Measurements from ENCODE around the gene TNRC6C. TPM values are rescaled to one million over a fixed set of nuclear protein-coding genes. Genes with fewer than 3 reads are reported as not detected.

Gene TNRC6C
- total RNA-seq, 2 experiments from 2014 or later = 25.5 to 26.7 TPM

- ChIA-PET CTCF (interaction anchor here (0.8 to 4.9 kb wide), 30 partner anchors 9 to 841 kb away, joined by 3 to 33 read pairs (median 4); partner anchors contain the start of gene TNRC6C), POLR2A (no interaction called here)
- no peak overlapping the region for H3K4me3 Mint-ChIP-seq
- no peaks in the 10 kb centered on the region for H3K9me3 Mint-ChIP-seq
- H3K36me3 Mint-ChIP-seq (ENCODE audit: low read depth) = peaks cover 2% of the 10 kb centered on the region
- no peaks in the 10 kb centered on the region for H3K27me3 Mint-ChIP-seq
- H3K27ac Mint-ChIP-seq = no peak overlapping the region
- DNase-seq = peak; percentile 56
- H3K4me1 Mint-ChIP-seq = peaks cover 9% of the 10 kb centered on the region
Observed at GRCh38 chr17:78013683-78014467, 55.4 kb downstream of the TNRC6C start.

- Mint-ChIP-seq H3K4me3 (no peak overlapping the region), H3K4me1 (peaks cover 16% of the 10 kb centered on the region), H3K9me3 (no peaks in the 10 kb centered on the region), H3K27me3 (no peaks in the 10 kb centered on the region), H3K36me3 (ENCODE audit: low read depth) (peaks cover 2% of the 10 kb centered on the region), H3K27ac (no peak overlapping the region)
- ChIA-PET POLR2A (no interaction called here), CTCF (interaction anchor here (0.8 to 4.9 kb wide), 14 partner anchors 10 to 475 kb away, joined by 3 to 33 read pairs (median 5); no protein-coding TSS in a partner anchor)
- DNase-seq = no peak
Observed at GRCh38 chr17:78014646-78015045, 56.1 kb downstream of the TNRC6C start.

GRCh38 chr17:78016852-78017251 lies 58.3 kb downstream of the TNRC6C start:
- POLR2A ChIA-PET = interaction anchor here (0.7 kb wide), 1 partner anchor 58 kb away, joined by 3 read pairs; the partner anchor contains the start of gene TNRC6C
- H3K9me3 Mint-ChIP-seq = no peaks in the 10 kb centered on the region
- peaks cover 25% of the 10 kb centered on the region for H3K4me1 Mint-ChIP-seq
- CTCF ChIA-PET = interaction anchor here (0.8 to 1.7 kb wide), 6 partner anchors 54 to 243 kb away, joined by 3 to 7 read pairs (median 4); no protein-coding TSS in a partner anchor
- no peak for DNase-seq
- H3K36me3 Mint-ChIP-seq (ENCODE audit: low read depth) = peaks cover 5% of the 10 kb centered on the region
- no peak overlapping the region for H3K4me3 Mint-ChIP-seq
- no peak overlapping the region for H3K27ac Mint-ChIP-seq
- no peaks in the 10 kb centered on the region for H3K27me3 Mint-ChIP-seq

- H3K27me3 Mint-ChIP-seq = no peaks in the 10 kb centered on the region
- peaks cover 26% of the 10 kb centered on the region for H3K4me1 Mint-ChIP-seq
- peak overlapping the region; percentile 83 for H3K27ac Mint-ChIP-seq
- CTCF ChIA-PET = interaction anchor here (0.8 to 3.8 kb wide), 27 partner anchors 10 to 619 kb away, joined by 3 to 35 read pairs (median 4); partner anchors contain the start of genes AFMID, TK1 and TMC6
- peak overlapping the region; percentile 57 for H3K4me3 Mint-ChIP-seq
- POLR2A ChIA-PET = interaction anchor here (0.8 to 2.6 kb wide), 4 partner anchors 61 to 233 kb away, joined by 3 to 26 read pairs (median 4); partner anchors contain the start of genes TMC6 and TNRC6C
- no peak for DNase-seq
- peaks cover 6% of the 10 kb centered on the region for H3K36me3 Mint-ChIP-seq (ENCODE audit: low read depth)
- H3K9me3 Mint-ChIP-seq = no peaks in the 10 kb centered on the region
Observed at GRCh38 chr17:78019367-78019975, 61.0 kb downstream of the TNRC6C start.

- H3K36me3 Mint-ChIP-seq (ENCODE audit: low read depth) = peaks cover 6% of the 10 kb centered on the region
- ChIA-PET POLR2A (interaction anchor here (0.8 to 2.6 kb wide), 3 partner anchors 62 to 232 kb away, joined by 3 to 26 read pairs (median 3); partner anchors contain the start of genes TMC6 and TNRC6C), CTCF (interaction anchor here (0.7 to 3.8 kb wide), 25 partner anchors 8 to 590 kb away, joined by 3 to 35 read pairs (median 4); partner anchors contain the start of genes AFMID, TK1, TMC6 and TNRC6C)
- H3K4me1 Mint-ChIP-seq = peaks cover 26% of the 10 kb centered on the region
- H3K27me3 Mint-ChIP-seq = no peaks in the 10 kb centered on the region
- H3K9me3 Mint-ChIP-seq = no peaks in the 10 kb centered on the region
- peak overlapping the region; percentile 83 for H3K27ac Mint-ChIP-seq
- no peak for DNase-seq
- peak overlapping the region; percentile 57 for H3K4me3 Mint-ChIP-seq
Observed at GRCh38 chr17:78019976-78020716, 61.6 kb downstream of the TNRC6C start.

- H3K9me3 Mint-ChIP-seq = no peaks in the 10 kb centered on the region
- no peak for DNase-seq
- peak overlapping the region; percentile 83 for H3K27ac Mint-ChIP-seq
- H3K4me3 Mint-ChIP-seq = peak overlapping the region; percentile 57
- CTCF ChIA-PET = interaction anchor here (0.7 to 3.8 kb wide), 16 partner anchors 9 to 401 kb away, joined by 3 to 35 read pairs (median 6); partner anchors contain the start of genes TMC6 and TNRC6C
- POLR2A ChIA-PET = interaction anchor here (1.1 to 2.6 kb wide), 2 partner anchors 63 to 108 kb away, joined by 3 to 26 read pairs; partner anchors contain the start of genes TMC6 and TNRC6C
- peaks cover 6% of the 10 kb centered on the region for H3K36me3 Mint-ChIP-seq (ENCODE audit: low read depth)
- H3K27me3 Mint-ChIP-seq = no peaks in the 10 kb centered on the region
- peaks cover 26% of the 10 kb centered on the region for H3K4me1 Mint-ChIP-seq
Observed at GRCh38 chr17:78020717-78021108, 62.2 kb downstream of the TNRC6C start.

GRCh38 chr17:78022425-78022824 lies 63.9 kb downstream of the TNRC6C start:
- ChIA-PET CTCF (no interaction called here), POLR2A (interaction anchor here (1.1 kb wide), 1 partner anchor 64 kb away, joined by 3 read pairs; the partner anchor contains the start of gene TNRC6C)
- no peak for DNase-seq
- Mint-ChIP-seq H3K27me3 (no peaks in the 10 kb centered on the region), H3K27ac (no peak overlapping the region), H3K9me3 (no peaks in the 10 kb centered on the region), H3K36me3 (ENCODE audit: low read depth) (peaks cover 6% of the 10 kb centered on the region), H3K4me3 (no peak overlapping the region), H3K4me1 (peaks cover 26% of the 10 kb centered on the region)

GRCh38 chr17:78023042-78023441 lies 64.5 kb downstream of the TNRC6C start:
- Mint-ChIP-seq H3K36me3 (ENCODE audit: low read depth) (peaks cover 6% of the 10 kb centered on the region), H3K4me3 (no peak overlapping the region), H3K9me3 (no peaks in the 10 kb centered on the region), H3K4me1 (peaks cover 29% of the 10 kb centered on the region), H3K27ac (no peak overlapping the region), H3K27me3 (no peaks in the 10 kb centered on the region)
- POLR2A ChIA-PET = interaction anchor here (1.1 kb wide), 1 partner anchor 65 kb away, joined by 3 read pairs; the partner anchor contains the start of gene TNRC6C
- CTCF ChIA-PET = interaction anchor here (0.7 kb wide), 1 partner anchor 10 kb away, joined by 4 read pairs; no protein-coding TSS in a partner anchor
- no peak for DNase-seq

- no peaks in the 10 kb centered on the region for H3K27me3 Mint-ChIP-seq
- POLR2A ChIA-PET = no interaction called here
- H3K27ac Mint-ChIP-seq = no peak overlapping the region
Observed at GRCh38 chr17:78026381-78026780, 67.9 kb downstream of the TNRC6C start.

GRCh38 chr17:78027121-78027520 lies 68.6 kb downstream of the TNRC6C start:
- Mint-ChIP-seq H3K9me3 (no peaks in the 10 kb centered on the region), H3K36me3 (ENCODE audit: low read depth) (peaks cover 3% of the 10 kb centered on the region), H3K4me1 (peaks cover 11% of the 10 kb centered on the region), H3K27ac (no peak overlapping the region), H3K27me3 (no peaks in the 10 kb centered on the region), H3K4me3 (no peak overlapping the region)
- DNase-seq = no peak
- ChIA-PET CTCF (no interaction called here), POLR2A (no interaction called here)

More at GRCh38 chr17:78026381-78026780, 67.9 kb downstream of the TNRC6C start:
- CTCF ChIA-PET = interaction anchor here (1.3 kb wide), 1 partner anchor 13 kb away, joined by 5 read pairs; no protein-coding TSS in a partner anchor
- Mint-ChIP-seq H3K36me3 (ENCODE audit: low read depth) (peaks cover 3% of the 10 kb centered on the region), H3K9me3 (no peaks in the 10 kb centered on the region), H3K4me3 (no peak overlapping the region), H3K4me1 (peaks cover 12% of the 10 kb centered on the region)
- no peak for DNase-seq

GRCh38 chr17:78029697-78030096 lies 71.2 kb downstream of the TNRC6C start:
- H3K27me3 Mint-ChIP-seq = no peaks in the 10 kb centered on the region
- POLR2A ChIA-PET = no interaction called here
- H3K9me3 Mint-ChIP-seq = no peaks in the 10 kb centered on the region
- no peak overlapping the region for H3K4me3 Mint-ChIP-seq
- H3K36me3 Mint-ChIP-seq (ENCODE audit: low read depth) = peaks cover 15% of the 10 kb centered on the region
- CTCF ChIA-PET = interaction anchor here (0.6 to 2.6 kb wide), 2 partner anchors 10 to 353 kb away, joined by 3 to 16 read pairs; no protein-coding TSS in a partner anchor
- H3K4me1 Mint-ChIP-seq = peaks cover 15% of the 10 kb centered on the region
- DNase-seq = no peak
- no peak overlapping the region for H3K27ac Mint-ChIP-seq

GRCh38 chr17:78031435-78031834 lies 72.9 kb downstream of the TNRC6C start:
- CTCF ChIA-PET = interaction anchor here (1.4 kb wide), 1 partner anchor 13 kb away, joined by 5 read pairs; no protein-coding TSS in a partner anchor
- Mint-ChIP-seq H3K27me3 (no peaks in the 10 kb centered on the region), H3K4me3 (no peak overlapping the region), H3K27ac (no peak overlapping the region), H3K4me1 (peaks cover 15% of the 10 kb centered on the region), H3K9me3 (no peaks in the 10 kb centered on the region), H3K36me3 (ENCODE audit: low read depth) (peaks cover 24% of the 10 kb centered on the region)
- POLR2A ChIA-PET = interaction anchor here (0.9 to 1.4 kb wide), 2 partner anchors 54 to 112 kb away, joined by 3 read pairs; no protein-coding TSS in a partner anchor
- DNase-seq = no peak

All from activated CD4-positive, alpha-beta memory T cell treated with anti-CD3 and anti-CD28 coated beads, Interleukin-2, amount 10 ng/mL, durations not matched to agents 7 days and 5 days (primary cell).